GM19238 (cell line): ENCODE measurements around the gene IMPG1.

Experiments used
- DNase-seq: peaks from one replicate; pipeline ENCODE4 v3.0.0; 2011; ENCODE audit warnings: low spot score; ENCODE audit not compliant: insufficient read length

IMPG1 gene, protein sequence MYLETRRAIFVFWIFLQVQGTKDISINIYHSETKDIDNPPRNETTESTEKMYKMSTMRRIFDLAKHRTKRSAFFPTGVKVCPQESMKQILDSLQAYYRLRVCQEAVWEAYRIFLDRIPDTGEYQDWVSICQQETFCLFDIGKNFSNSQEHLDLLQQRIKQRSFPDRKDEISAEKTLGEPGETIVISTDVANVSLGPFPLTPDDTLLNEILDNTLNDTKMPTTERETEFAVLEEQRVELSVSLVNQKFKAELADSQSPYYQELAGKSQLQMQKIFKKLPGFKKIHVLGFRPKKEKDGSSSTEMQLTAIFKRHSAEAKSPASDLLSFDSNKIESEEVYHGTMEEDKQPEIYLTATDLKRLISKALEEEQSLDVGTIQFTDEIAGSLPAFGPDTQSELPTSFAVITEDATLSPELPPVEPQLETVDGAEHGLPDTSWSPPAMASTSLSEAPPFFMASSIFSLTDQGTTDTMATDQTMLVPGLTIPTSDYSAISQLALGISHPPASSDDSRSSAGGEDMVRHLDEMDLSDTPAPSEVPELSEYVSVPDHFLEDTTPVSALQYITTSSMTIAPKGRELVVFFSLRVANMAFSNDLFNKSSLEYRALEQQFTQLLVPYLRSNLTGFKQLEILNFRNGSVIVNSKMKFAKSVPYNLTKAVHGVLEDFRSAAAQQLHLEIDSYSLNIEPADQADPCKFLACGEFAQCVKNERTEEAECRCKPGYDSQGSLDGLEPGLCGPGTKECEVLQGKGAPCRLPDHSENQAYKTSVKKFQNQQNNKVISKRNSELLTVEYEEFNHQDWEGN

DNA sequence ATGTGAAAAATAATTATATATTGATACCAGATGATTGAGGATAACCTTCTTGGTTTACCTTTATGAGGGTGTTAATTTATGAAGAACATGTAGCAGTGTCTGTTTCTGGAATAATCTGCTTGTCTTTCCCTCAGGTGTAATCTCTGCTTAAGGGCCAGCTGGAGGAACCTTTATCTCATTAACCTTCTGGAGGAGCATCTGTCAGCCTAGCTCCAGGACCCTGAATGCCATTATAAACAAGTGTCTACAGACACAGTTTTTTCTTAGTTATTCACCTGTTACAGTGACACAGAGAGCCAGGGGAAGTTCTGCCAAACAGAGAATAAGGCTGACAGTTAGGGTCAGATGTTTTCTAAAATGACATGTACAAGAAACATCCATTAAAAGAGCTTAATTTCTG lies at the start of gene IMPG1:
IMPG1 (minus strand) TSS at position 101 of the 400 bp plus-strand sequence. CDS start 174 bp downstream, outside the sequence.
- DNase-seq, result no peak

DNA sequence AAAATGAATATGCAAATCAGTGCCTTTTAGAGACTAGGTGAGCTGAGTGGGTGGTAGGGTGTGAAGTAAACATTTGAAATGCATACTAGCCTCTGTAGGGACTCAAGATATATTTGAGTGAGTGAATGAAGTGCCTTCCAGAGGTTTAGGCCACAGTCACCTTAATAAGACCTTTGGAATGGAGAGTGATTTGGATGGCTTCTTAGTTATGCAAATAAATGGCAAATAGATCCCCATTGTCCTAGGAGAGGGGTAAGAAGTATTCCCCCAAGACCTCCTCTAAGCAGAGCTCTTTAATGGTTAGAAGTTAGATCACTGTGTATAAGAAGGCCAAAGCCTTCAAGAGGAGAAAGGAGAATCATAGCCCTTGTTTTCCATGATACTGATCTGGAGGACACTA lies 47.8 kb upstream of the IMPG1 start:
- no peak for DNase-seq

DNA sequence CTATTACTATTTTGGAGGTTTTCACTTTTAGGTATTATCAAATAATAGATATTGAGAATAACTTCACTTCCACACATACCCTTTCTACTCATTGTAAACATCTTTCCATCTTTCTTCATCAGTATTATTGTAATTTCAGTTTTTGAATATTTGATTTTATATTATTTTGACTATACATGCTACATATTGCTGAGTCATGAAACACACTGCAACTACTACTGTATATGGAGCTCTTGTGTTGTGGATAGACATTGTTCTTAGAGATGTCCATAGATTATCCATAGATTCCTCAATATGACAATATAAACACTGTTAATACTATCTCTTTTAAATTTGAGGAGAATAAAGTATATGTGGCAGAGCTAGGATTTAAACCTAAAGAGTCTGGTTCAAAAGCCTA lies 819 bp upstream of the IMPG1 start:
- DNase-seq, result no peak

DNA sequence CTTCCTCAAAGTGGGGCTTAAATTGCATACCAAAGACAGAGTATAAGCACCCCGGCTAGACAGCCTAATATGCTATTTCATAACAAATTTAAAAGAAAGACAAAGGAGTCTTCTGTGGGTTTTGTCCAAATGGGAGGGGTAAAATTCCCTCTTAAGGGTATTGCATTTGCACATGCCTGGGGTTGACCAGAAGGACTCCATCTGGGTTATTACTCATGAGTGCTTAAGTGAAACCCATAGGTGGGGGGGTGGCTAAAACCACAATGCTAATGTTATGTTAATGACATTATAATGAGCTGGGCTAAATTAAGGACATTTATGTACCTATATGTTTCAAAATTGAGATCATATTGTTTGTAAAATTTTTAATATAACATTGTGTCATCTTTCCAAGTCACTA lies 15.0 kb downstream of the IMPG1 start:
- no peak for DNase-seq

DNA sequence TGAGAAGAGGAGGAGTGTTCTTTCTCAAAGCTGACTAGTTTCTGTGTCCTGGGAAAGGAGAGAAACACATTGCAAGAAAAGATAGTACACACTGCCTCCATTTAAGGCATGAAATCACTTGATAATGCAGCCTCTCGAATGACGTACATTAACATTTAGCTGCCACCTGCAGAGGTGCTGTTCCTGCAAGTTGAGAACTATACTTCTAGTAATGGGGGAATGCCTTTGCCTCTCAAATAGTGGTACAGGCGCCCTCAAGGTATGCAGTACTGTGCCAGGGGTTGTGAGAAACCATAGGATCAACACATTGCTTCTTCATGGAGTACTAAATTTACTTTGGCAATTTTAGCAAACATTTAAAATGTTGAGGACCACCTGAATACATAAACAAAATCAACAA lies 20.1 kb downstream of the IMPG1 start:
- no peak for DNase-seq

DNA sequence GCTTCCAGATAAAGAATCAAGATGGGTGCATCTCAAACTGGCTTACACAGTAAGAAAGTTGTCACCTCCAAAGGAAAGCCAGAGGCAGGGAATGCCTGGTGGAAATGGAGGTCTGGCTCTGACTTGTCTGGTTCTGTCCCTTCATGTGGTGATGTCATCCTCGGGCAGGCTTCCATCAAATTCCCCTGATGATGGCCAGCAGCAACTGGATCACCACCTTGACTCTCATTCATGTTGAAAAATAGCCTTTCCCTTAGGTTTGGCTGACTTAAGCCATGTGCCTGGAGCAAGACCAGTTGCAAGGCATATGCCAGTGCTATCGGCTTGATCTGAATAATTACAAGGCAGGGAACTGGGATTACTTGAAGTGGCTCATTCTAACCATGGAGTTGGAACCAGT lies 28.8 kb downstream of the IMPG1 start:
- DNase-seq, result no peak

DNA sequence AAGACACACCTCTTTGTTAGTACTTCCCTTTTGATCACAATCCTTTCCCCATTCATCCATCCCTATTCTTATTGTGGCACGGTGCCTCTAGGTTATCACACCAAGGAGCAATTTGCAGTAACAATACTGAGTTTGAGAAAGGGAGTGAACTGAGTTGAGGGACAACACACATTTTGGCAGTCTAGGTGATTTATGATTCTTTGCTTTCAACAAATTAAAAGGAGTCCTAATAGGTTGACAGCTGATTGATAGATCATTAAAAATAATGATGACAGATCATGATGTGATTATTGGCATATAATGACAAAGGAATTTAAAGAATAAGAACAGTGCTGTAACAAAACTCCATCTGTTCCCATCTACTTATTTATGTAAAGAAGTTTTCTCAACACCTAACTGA lies 36.7 kb downstream of the IMPG1 start:
- DNase-seq, result no peak

DNA sequence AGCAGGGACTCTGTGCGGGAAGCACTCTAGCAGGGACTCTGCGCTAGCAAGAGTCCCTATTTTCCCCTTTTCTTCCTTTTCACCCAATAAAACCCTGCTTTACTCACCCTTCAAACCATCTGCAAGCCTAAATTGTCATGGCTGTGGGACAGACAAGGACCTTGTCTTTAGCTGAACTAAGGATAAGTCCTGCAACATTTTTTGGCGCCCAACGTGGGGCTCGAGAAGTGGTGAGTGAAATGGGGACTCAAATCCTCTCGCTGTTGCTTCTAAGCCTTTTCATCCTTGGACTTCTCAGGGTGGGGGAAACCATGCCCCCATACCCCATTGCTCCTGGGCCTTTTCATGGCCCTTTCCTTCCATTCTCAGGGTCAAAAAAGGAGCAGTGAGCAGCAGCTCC lies 46.4 kb downstream of the IMPG1 start:
- no peak for DNase-seq

DNA sequence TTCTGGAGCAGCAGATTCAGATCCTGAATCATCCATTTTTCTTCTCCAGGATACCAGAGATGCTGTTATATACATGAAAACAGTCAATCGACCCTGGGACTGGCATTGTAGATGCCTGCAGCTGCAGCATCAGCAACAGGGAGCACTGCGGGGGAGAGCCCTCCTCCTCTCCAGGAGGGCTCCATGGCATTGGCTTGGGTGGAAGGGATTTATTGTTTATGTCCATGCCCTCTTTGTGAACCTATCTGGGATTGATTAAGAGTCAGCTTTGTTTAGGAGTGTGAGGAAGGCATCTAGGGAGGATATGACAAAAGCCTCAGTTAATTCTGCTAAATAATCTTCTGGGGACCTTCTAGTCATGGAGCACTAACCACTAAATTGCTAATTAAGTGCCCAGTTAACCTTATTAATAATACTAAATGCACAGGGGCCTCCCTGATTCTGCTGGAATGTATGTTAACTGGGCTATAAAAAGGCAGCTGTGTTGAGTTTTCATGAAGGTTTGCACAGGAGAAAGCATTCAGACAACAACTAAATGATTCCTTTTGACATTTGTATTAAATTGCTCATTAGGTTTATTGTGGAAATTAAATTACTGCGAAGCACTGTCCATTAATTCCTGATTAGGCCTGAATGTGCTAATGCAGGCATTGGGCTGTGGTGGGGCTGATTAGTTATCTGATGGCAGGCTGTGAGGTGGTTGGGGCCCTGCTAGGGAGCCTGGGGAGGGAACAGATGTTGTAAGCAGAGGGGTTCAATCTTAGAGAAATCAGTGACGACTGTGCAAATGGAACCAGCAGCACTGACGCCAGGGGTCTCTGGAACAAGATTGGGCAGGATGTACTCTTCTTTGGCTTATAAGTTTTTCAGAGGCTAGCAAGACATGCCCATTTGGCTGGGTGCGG lies 57.6 kb downstream of the IMPG1 start:
- no peak for DNase-seq

DNA sequence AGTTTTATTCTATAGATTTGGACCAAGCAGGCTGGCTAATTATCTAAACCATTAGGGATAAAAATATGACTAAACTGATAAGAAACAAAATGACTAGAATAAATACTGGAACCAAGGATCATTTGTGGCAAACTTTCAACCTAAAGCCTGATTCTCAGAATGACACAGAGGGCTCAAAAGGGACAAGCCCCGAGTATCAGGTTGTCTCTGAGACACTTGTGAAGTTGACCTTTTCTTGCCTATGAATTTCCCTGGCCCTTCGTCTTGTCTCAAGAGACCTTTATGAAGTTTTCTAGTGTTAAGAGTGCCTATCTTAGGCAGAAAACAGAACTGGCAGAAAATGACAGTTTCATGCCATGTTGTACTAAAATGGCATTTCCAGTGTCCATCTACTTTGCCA lies 68.3 kb downstream of the IMPG1 start:
- DNase-seq, result no peak

DNA sequence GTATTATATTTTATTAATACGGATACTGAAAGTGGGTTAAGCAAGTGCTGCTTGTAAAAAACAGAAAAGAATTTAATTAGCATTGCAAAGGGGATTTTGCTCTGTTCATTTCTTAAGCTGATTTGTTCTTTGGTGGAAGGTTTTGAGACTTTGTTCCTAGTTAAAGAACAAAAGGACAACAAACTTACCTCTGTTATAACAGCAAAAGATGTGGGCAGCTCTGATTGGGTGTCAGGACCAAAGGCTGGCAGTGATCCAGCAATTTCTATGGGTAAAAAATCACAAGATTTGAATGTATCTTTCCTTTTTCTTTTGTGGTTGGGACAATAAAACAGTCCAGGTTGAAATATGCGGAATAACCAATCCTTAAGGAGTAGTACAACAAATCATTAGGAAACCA lies 68.8 kb downstream of the IMPG1 start:
- DNase-seq, result no peak

DNA sequence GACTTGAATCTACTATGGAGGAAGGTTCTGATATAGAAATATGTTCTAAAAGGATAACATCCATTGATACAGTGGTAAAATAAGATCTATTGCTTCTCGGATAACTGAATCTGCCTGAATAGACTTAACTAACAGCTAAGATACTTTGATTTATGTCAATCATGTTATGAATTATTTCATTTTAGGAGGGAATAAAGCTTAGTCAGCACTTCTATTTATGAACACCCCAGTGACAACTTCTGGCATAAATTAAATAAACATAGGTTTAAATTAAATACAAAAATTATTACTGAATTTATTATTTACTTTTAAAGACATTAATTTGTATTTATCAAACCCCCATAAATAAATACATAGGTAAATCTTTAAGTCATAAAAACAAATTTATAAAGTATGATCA lies 69.3 kb downstream of the IMPG1 start:
- no peak for DNase-seq

DNA sequence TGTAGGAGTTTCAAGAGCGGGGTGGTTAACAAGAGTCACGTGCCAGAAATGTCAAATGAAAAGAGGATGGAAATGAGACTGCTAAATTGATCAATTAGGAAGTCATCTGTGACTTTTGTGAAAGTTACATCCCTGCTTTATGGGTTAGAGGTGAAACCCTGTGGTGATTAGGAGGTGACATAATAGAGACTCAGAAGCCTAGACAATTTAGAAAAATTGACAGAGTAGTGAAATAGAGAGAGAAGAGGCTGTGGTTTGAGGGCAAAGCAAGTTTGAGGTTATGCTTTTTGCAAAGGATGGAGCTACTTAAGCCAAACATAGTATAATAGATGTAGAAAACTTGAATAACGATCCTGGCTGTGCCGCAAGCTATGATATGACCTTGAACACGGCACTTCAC lies 71.8 kb downstream of the IMPG1 start:
- DNase-seq, result no peak

DNA sequence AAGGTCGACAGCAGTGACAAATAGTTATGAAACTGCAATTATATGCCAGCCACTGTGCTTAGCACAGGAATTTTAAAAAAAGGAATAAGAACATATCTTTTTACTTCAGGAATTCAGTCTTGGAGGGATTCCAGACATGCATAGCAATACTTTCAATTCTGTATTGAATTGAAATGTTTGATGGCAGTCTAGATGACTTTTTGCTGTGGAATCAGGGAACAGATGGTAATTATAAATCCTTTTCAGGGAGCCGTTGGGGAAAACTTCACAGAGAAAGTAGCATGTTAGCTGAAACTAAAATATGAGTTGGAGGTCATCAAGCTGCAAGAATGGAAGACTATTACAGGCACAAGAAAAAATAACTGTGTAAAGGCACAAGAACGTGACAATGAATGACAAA lies 74.8 kb downstream of the IMPG1 start:
- no peak for DNase-seq

DNA sequence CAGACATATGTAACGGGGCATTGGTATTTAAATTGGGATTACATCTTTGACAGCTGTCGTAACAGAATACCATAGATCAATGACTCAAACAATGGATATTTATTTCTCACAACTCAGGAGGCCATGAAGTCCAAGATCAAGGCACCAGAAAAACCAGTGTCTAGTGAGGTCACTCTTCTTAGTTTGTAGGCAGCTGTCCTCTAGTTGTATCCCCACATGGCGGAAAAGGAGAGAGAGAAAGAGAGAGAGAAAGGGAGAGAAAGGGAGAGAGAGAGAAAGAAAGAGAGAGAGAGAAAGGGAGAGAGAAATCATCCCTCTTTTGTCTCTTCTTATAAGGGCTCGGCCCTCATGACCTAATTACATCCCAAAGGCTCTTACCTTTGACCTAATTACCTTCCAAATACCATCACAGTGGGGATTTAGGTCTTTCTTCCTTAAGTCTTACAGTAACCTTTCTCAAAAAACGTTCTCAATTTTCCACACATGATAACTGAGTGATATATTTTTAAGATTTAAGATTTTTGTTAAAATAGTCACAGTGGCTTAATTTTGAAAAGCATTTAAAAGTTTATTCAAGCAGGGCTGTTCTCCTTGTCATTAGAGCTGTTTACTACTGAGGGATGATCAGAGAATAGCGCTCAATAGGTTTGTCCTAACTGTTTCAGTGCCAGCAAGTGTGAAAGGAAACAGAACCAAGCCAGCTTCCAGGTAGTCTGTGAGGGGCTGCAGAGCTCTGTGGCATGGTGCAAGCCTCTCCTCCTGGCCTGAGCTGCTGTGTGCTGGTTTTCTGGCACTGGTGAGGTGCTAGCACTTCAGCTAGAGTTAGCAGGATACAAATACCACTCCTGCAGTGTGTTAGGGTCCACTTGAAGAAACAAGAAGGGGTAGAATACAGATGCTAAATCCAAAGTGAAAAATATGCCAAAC lies 79.0 kb downstream of the IMPG1 start:
- DNase-seq, result no peak

DNA sequence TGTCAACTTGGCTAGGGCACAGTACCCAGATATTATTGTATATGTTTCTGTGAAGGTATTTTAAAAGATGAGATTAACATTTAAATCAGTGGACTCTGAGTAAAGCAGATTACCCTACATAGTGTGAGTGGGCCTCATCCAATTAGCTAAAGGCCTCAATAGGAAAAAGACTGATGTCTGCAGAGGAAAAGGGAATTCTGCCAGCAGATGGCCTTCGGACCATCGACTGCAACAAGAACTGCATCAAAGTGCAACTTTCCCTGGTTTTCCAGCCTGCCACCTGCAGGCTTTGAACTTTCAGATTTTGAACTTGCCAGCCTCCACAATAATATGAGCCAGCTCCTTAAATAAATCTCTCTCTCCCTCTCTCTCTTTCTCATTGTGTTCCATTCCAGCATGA lies 80.5 kb downstream of the IMPG1 start:
- DNase-seq, result no peak

DNA sequence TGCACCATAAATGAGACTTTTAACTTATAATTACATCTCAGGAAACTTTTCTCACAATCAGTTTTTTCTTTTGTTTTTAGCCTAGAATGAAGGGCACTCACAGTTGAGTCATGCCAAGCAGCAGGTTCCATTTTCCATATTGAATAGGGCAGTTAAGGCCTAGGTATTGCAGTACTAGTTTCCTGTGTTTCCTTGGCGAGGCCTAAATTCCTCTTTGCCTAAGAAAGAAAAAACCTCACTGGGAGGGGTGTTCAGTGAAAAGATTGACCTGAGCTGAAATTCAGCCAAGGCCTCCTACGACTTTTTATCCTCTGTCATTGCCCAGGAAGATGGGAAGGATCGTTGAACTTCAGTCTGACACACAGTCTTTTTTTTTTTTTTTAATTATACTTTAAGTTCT lies 85.5 kb downstream of the IMPG1 start:
- no peak for DNase-seq

DNA sequence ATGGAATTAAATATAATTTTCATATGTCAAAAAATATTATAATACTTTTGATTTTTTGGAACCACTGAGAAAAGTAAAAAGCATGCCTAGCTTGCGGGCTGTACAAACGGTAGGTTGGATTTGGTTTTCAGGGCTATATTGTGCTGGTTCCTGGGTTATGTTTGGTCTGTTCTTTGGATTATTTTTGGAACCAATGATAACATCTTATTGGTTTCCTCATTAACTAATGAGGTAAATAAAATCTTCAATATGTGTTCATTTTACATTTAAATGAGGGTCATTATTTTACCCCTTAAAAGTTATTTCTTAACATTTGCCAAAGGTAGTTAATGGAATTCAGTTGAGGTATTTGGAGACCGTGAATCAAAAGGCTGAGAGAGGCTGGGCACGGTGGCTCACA lies 96.6 kb downstream of the IMPG1 start:
- no peak for DNase-seq

DNA sequence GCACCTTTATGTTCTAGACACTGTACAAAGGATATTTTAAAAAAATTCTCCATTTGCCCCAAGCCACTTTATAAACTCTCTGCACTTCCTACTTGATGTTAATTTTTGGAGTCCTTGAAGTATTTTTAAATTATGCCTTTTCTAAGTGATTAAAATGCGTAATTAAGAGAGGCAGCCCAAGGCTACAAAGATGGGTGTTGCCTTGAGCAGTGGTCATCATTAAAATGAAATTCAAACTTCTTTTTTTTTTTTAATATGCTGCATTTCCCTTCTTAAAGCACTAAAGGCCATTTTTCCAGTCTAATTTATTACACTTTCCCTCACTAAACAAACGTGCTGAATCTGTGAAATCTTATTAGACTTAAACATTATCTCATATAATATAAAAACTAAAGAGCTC lies 102.4 kb downstream of the IMPG1 start:
- DNase-seq, result no peak

DNA sequence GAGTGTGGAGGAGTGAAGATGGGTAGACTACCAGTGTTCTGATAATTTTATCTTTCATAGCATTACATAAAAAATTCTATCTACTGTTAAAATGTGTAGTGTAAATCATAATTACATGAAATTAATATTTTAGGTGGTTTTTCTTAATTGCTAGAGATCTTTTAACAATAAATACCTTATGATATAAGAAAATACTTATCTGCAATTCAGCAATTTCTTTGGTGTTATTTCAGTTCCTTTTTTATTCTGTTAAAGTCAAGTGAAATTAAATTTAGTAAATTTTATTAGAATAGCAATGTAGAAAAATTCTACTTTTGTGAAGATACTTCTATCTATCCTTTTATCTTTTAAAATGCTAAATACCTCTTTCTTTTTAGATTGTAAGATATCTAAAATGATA lies 104.3 kb downstream of the IMPG1 start:
- DNase-seq, result no peak

DNA sequence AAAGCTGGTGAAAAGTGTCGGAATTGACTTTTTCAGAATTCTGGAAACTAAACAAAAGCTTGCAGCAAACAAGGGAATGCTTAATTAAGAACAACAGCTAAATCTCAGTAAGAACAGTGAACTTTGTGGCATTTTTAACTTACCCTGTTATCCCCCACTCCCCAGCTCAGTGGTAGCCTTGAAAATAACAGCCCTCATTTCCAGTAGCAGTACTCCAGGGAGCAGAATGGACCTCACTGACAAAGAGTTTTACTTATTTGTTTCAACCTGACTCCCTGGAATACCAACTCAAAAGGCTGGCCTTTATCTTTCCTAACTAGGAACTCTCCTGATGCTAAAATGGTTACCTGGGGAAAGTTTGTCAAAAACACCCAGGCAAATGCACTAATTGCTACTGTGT lies 108.9 kb downstream of the IMPG1 start:
- no peak for DNase-seq
